GM23248 (cell line): ENCODE data around the gene ZNRF1.

Experiments
- EZH2 ChIP-seq: fragments of 200-600 bp; sonication (generic); IDR thresholded peaks from 2 replicates; pipeline ENCODE4 v1.6.1; 2018; ENCODE audit warnings: antibody characterized with exemption, mild to moderate bottlenecking; ENCODE audit not compliant: insufficient read depth, poor library complexity, severe bottlenecking
- EZH2phosphoT487 ChIP-seq: fragments of 200-600 bp; sonication (generic); IDR thresholded peaks from 2 replicates; pipeline ENCODE4 v1.6.1; 2018; ENCODE audit warnings: antibody characterized with exemption, moderate library complexity, mild to moderate bottlenecking, low read depth; ENCODE audit not compliant: insufficient read depth

- no peak for TF ChIP-seq EZH2
- TF ChIP-seq EZH2phosphoT487 = no peak
These were observed 118.1 kb downstream of the ZNRF1 start for GRCh38 chr16:75116911-75117245.
